ENCODE data around the gene SLBP. TPM values are rescaled to one million over a fixed set of nuclear protein-coding genes. Genes with fewer than 3 reads are reported as not detected.

The SLBP gene
- total RNA-seq, 2 donors from 2014 or later: 46.7 to 84.5 TPM

- TF ChIP-seq POLR2A (IDR thresholded peaks at IDR 0.05): no peak
- TF ChIP-seq CTCF (IDR thresholded peaks at IDR 0.05): no peak
- no peak for TF ChIP-seq POLR2AphosphoS5 (IDR thresholded peaks at IDR 0.05)
- WGBS: 72% methylated on average over 31 of the region's 32 CpGs
- peaks cover 32% of the 10 kb centered on the region for H3K4me1 ChIP-seq (replicated peaks)
- H3K27ac ChIP-seq: peak overlapping the region in 1 of 2 donors; percentile 58
- intact Hi-C loops (cut with DNase I): loop anchor here (10.0 kb wide), 1 partner anchor 527 kb away; the partner anchor contains the start of genes HAUS3 and POLN
- no peak overlapping the region for H3K4me3 ChIP-seq
- DNase-seq (ENCODE audit: low spot score): no peak
- H3K36me3 ChIP-seq: peaks cover 0 to 3% of the 10 kb centered on the region in 2 donors
- H3K27me3 ChIP-seq (replicated peaks; ENCODE audit: insufficient read depth): no peaks in the 10 kb centered on the region
- H3K9me3 ChIP-seq: no peaks in the 10 kb centered on the region
Observed at GRCh38 chr4:1717129-1718094, 5.3 kb upstream of the SLBP start.

- H3K4me1 ChIP-seq (replicated peaks): peaks cover 27% of the 10 kb centered on the region
- DNase-seq (ENCODE audit: low spot score): no peak
- peak overlapping the region in 1 of 2 donors; percentile 58 for H3K27ac ChIP-seq
- 81% methylated on average over 15 of the region's 15 CpGs for WGBS
- TF ChIP-seq POLR2A (IDR thresholded peaks at IDR 0.05) (no peak), CTCF (IDR thresholded peaks at IDR 0.05) (no peak), POLR2AphosphoS5 (IDR thresholded peaks at IDR 0.05) (no peak)
- H3K27me3 ChIP-seq (replicated peaks; ENCODE audit: insufficient read depth): no peaks in the 10 kb centered on the region
- H3K9me3 ChIP-seq: no peaks in the 10 kb centered on the region
- peaks cover 0 to 3% of the 10 kb centered on the region in 2 donors for H3K36me3 ChIP-seq
- intact Hi-C loops (cut with DNase I): loop anchor here (10.0 kb wide), 1 partner anchor 528 kb away; the partner anchor contains the start of genes HAUS3 and POLN
- no peak overlapping the region for H3K4me3 ChIP-seq
Observed at GRCh38 chr4:1716065-1716945, 4.2 kb upstream of the SLBP start.

- no peak overlapping the region for H3K4me3 ChIP-seq
- peaks cover 26% of the 10 kb centered on the region for H3K4me1 ChIP-seq (replicated peaks)
- 71% methylated on average over 16 of the region's 16 CpGs for WGBS
- no peaks in the 10 kb centered on the region for H3K9me3 ChIP-seq
- DNase-seq (ENCODE audit: low spot score): no peak
- TF ChIP-seq CTCF (IDR thresholded peaks at IDR 0.05) (no peak), POLR2A (IDR thresholded peaks at IDR 0.05) (no peak), POLR2AphosphoS5 (IDR thresholded peaks at IDR 0.05) (no peak)
- intact Hi-C loops (cut with DNase I): loop anchor here (10.0 kb wide), 1 partner anchor 530 kb away; the partner anchor contains the start of genes HAUS3 and POLN
- no peak overlapping the region for H3K27ac ChIP-seq
- H3K36me3 ChIP-seq: peaks cover 0 to 3% of the 10 kb centered on the region in 2 donors
- H3K27me3 ChIP-seq (replicated peaks; ENCODE audit: insufficient read depth): no peaks in the 10 kb centered on the region
Observed at GRCh38 chr4:1715002-1715758, 3.1 kb upstream of the SLBP start.

- DNase-seq (ENCODE audit: low spot score): no peak
- Histone ChIP-seq H3K27ac (no peak overlapping the region), H3K4me3 (no peak overlapping the region), H3K36me3 (peaks cover 0 to 3% of the 10 kb centered on the region in 2 donors), H3K27me3 (replicated peaks; ENCODE audit: insufficient read depth) (no peaks in the 10 kb centered on the region), H3K9me3 (no peaks in the 10 kb centered on the region), H3K4me1 (replicated peaks) (peaks cover 19% of the 10 kb centered on the region)
- TF ChIP-seq POLR2AphosphoS5 (IDR thresholded peaks at IDR 0.05): no peak
- TF ChIP-seq POLR2A (IDR thresholded peaks at IDR 0.05): no peak
- 65% methylated on average over 9 of the region's 9 CpGs for WGBS
- intact Hi-C loops (cut with DNase I): loop anchor here (10.0 kb wide), 1 partner anchor 530 kb away; the partner anchor contains the start of genes HAUS3 and POLN
Observed at GRCh38 chr4:1714303-1715001, 2.3 kb upstream of the SLBP start.
